GM21526 (cell line): ENCODE measurements around the gene SAE1.
A peak's percentile ranks its signal among the peaks of the same experiment; 100 is the strongest.

ENCODE experiments used
- ATAC-seq: cut with Tn5 transposase; IDR thresholded peaks from one replicate; pipeline ENCODE4 v1.9.1; 2021; ENCODE audit warnings: moderate library complexity; ENCODE audit not compliant: unreplicated experiment, low FRiP score

The SAE1 gene

DNA sequence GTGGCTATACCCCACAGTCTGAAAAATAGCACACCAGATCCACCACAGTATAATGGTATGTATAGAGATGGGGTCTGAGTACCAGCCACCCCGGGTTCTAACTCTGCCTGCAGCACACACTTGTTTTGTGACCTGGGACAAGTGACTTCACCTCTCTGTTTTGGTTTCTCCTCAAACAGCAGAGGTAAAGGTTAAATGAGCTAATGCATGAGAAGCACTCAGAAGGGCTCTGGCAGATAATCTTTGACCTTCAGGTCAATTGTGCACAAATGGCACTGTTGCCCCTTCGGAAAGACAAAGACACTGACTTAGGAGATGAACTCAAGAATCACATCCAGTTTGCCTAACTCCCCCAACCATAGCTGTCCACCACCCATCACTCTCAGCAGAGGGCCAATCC is 24.8 kb upstream of the SAE1 start:
- ATAC-seq, result no peak

DNA sequence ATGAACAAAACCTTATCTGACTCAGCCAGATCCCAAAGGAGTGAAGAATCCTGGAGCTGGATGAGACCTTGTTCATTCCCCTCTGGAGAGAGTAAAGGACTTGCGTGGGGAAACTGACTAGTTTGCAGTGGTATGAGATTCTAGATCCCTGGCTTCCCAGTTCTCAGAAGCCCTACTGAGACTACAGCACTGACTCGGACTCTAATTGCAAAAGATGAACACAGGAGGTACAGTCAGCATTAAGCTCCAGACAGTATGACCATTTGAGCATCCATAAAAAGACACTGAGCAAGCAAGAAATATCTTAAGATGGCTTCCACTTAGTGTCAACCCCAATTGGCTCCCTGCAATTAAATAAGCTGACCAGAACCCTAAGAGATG is 23.8 kb upstream of the SAE1 start:
- ATAC-seq, result no peak

DNA sequence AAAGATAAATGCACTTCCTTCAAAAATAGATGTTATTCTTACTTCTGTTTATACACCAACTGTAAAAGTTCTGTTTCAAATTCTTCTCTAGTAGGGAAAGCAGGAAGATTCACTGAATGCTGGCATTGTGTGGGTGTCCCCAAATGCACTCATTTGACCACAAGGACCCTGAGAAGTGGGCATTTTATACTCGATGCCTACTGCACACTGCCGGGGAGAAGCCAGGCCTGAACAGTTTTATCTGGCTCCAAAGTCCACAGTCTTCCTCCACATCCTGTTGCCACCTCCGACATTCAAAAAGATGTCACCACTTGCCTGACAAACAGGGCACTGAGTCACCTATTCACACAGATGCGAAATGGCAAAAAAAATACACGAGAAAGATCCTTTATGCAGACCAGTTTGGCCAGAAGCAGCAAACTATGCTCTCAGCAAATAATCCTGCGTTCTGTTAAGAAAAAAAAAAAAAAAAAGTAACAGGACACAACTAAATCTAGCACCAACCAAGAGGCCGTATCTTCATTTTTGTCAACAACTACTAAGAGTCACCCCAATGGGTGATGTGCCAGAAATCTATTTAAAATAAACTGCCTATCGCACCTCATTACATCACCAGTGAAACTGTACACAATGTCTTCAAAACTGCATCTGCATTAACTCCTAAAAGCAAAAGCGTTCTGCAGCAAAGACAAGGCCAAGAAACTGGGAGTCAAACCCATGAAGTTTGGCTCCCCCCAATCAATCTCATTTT is 23.3 kb upstream of the SAE1 start:
- ATAC-seq, result no peak

DNA sequence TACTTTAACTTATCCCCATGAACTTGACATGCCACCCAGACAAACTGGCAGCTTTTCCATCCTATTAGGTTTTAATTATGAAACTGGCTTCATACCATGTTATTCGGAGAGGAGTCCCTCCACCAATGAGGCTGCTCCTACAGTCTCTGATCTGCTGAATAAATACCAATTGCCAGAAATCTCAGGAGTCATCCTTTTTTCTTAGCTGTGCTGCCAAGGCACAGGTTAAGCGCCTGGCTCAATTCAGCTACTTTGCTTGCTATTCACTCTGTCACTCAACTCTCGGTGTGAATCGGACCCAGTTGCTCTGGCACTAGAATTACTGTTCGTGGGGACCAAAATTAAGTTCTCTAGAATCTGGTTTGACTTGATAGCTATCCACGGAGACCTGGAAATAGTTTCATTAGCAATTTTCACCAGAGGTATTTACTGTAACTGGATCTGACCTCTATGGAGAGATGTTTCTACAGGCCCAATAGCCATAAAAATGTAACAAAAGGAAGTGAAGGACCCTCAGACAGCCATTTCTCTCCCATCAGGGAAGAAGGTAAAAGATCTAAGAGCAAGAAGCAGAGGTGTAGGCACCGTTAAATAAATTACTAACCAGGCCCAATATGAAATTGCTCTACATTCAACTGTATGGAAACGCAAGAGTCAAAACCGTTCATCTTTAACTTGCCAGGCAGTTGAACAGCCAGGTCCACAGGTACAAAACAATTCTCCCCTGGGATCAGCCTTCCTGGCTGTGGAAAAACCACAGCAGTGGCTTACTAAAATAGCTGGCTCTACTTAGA is 22.5 kb upstream of the SAE1 start:
- no peak for ATAC-seq

DNA sequence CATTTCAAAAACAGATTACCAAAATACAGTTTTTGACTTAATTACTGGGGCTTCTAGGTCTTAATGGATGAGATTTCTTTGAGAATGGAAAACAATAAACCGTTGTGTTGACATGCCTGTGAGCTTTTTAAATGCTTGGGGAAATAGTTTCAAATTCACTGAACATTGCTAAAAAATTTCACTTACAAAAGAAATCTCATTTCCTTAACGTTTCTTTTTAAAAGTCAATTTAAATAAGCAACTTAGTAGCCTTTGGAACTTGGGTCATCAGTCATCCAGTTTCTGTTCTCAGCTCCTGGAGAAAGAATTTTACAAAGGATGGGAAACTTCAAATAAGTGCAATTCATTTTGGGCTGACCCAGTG is 21.5 kb upstream of the SAE1 start:
- ATAC-seq, result no peak

DNA sequence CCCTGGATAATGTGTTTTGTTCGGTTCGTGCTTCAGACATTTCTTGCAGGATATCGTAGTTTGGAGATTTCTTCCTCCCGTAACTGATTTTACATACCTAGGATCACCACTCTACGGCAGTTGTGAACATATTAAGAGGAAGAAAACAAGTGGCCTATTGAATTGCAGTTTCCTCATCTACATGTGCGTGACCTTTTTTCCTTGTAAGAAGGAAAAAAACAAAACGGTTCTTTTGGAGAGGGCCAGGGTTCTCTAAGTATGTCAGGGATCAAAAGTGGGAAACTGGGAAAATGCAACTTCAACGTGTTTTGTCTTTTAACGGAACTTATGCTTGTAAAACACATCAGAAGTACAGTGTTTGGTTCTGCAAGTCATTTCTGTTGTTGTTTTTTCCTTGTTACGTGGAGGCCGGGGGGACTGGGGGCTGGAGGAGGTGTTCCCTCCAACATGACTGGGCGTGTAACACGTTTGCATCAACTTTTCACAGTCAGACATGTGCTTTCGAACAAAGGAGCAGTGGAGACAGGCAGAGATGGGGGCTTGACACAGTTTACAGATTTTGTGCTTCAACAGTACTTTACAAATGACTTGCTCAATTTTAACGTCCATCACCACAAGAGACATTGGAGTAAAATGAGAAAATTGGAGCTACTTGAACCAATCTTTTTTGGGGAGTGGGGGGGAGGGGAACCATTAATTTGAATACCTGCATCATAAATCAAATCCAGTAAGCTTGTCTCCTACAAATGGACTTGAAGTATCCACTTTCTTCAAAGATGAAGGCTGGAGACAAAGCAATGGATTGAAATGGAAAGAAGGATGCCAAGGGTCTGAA is 20.9 kb upstream of the SAE1 start:
- no peak for ATAC-seq

DNA sequence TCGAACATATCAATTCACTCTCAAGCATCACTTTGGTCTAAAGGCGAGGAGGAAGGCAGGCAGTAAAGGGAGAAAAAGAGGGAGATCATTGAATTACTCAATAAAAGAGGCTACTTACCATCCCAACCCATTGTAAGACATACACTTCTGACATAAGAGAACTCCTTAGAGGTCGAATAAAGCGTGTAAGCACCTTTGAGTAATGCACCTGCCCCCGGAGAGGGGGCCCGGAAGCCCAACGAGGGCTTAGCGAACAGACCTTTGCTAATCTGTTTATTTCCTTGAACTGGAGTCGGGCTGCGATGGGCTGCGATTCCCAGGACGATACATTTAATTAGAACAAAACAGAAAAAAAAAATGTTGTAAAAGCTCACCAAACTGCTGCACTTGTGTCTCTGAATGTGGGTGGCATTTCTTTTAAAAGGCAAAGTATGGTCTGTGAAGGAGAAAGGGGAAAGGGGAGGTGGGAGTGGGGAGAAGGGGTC is 20.1 kb upstream of the SAE1 start:
- no peak for ATAC-seq

DNA sequence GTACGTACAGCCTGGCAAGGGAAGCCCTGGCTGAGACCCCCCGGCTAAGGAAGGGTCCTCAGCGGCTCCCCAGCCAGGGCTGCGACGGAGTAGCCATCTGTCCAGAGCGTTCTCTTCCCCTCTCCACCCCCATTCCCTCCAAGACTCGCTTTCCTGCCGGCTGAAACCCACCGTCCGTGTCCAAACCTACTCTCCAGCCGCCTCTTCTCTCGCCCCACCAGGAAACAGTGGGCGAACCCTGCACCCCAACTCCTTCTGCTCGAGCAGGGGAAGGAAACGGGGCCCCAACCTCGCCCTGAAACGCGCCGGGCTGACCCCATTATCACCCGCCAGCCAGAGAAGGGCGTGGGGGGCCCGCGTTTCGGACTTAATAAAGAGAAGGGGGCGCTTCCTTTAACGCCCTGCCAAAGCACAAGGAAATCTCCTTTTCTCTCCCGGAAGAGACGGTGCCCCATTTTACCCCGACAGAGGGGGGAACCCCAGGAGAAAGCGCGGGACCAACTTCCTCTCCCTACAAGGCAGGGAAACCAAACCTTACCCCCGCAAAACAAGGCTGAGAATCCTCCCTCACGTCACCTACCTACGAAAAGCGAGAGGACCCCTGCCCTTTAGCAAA is 19.5 kb upstream of the SAE1 start:
- no peak for ATAC-seq

DNA sequence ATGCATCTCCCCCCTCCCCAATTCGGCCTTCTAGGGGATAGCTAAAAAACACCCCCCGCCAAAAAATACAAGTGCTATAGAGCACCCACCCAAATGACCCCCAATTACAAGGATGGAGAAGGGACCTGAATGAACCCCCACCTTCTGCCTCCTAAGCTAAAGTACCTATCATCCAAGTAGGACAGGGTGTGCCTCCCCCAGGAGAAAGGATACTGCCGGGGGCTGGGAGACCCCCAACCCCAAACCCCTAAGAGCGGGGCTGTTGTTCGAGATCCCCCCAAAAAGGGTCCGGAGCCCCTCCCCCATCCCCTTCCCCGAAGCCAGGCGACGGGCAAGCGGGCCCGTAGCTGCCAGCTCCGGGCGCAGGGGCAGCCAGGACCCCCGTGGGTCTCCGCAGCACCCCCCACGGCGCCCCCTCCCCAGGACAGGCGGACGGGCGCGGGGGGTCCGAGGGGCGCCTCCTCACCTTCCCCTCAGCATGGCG is 18.9 kb upstream of the SAE1 start:
- ATAC-seq, result no peak

DNA sequence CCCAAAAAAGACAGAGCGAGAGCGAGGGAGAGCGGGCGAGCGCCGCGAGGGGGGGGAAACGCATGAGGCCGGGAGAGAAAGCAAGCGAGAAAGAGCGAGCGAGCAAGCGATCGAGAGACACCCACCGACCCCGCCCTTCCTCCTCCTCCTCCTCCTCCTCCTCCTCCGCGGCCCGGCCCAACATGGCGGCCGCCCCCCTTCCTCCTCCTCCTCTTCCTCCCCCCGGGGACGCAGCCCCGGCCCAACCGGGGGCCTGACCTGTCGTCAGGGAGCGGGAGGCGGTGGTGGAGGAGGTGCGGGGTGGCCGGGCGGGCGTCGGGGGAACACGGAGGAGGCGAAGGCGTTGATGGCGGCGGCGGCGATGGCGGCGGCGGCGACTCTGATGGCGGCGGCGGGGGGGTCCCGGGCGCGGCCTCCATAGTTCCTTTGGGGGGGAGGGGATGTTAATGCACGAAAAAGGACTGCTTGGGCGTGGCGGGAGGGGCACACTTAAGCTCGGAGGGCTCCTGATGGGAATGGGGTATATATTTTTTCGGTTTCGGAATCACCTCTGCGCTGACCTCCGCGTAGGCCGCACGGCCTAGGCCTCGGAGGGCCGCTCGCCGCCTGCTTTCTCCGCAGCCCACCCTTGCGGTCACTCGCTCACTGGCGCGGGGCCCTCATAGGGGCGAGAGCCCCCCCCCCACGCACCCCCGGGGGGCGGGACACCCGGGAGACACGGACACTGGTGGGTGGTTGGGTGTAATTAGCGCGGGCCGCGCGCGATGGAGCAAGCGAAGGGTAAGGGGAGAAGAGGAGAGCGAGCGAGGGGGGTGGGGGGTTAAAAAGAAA is 18.3 kb upstream of the SAE1 start:
- ATAC-seq, result peak; percentile 20

DNA sequence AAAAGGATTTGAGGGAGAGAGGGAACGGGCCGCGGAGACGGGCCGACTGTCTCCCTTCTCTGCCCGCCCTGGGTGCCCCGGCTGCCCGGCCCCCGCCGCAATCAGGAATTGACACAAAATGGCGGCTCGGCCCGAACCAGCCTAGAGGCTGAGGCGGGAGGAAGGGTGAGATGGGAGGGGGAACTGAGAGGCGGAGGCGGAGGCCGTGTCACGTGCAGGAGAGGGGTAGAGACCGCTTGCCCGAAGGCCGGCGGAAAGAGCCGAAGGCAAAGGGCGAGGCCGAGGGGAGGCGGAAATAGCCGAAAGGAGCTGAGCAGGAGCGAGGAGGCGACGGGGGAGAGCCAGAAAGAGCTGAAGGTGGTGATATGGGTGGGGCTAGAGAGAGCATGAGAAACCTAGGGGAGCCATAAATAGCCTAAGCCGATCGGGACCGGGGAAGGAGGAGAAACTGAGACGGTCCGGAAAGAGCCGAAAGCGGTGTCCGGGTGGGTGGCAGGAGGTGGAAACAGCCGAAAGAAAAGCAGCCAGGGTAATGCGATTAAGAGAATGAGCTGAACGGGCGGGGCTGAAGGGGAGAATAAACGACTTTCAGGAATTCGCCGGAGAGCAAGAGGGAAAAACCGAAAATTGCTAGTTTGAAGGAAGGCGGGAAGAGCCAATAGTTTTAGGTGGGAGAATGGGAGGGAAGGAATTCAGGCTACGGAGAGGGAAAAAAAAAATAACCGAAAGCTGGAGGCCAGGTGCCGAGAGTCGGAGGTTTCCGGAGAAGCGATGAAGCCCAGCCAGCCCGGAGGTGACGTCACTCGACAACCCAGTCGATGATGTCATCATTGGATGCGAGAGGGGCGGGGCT is 17.4 kb upstream of the SAE1 start, which contains the start of gene ZC3H4:
TSS of gene ZC3H4 (minus strand) at position 780 of the 853 bp plus-strand sequence. CDS start 1,192 bp downstream, outside the sequence.
- ATAC-seq, result peak; percentile 68

DNA sequence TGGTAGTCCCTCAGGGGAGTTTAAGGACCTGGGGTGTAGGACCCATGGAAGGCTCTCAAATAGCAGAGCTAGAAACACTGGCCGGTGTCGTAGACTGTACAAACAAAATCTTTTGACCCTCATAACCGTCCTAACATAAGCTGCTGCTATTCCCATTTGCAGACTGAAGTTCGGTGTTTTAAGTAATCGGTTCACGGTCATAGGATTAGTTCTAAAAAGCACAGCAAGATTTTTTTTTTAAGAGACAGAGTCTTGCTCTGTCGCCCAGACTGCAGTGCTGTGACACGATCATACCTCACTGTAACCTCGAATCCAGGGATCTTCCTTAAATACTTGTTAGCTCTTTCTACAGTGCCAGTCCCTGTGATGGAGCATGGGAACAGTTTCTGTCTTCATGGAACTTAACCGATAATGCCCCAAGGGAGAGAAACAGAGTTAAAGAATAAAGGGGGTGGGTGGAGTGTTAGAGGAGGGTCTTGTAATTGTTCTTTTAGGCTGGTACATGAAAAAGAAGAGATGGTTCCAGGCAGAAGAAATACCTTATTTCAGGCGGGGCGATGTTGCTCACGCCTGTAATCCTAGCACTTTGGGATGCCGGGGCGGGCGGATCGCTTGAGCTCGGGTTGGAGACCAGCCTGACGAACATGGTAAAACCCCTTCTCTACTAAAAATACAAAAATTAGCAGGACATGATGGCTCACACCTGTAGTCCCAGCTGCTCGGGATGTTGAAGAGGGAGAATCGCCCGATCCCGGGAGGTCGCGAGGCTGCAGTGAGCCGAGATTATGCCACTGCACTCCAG is 16.6 kb upstream of the SAE1 start:
- ATAC-seq, result no peak

DNA sequence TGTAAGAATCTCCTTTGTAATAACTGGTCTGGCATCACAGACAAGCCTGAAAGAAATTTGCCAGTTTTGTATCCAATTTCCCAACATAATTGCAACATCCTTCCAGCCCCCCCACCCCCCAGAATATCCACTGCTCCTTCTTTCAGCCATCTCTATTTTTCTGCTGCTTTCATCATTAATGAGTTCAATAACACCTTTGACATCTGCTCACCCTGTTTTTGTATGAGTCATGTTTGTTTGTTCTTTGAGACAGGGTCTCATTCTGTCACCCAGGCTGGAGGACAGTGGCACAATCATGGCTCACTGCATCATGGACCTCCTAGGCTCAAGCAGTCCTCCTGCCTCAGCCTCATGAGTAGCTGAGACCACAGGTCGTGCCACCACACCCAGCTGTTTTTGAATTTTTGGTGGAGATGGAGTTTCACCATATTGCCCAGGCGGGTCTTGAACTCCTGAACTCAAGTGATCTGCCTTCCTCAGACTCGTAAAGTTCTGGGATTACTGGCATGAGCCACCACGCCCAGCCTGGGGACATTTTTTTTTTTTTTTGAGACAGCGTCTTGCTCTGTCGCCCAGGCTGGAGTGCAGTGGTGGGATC is 10.1 kb upstream of the SAE1 start:
- ATAC-seq, result no peak

DNA sequence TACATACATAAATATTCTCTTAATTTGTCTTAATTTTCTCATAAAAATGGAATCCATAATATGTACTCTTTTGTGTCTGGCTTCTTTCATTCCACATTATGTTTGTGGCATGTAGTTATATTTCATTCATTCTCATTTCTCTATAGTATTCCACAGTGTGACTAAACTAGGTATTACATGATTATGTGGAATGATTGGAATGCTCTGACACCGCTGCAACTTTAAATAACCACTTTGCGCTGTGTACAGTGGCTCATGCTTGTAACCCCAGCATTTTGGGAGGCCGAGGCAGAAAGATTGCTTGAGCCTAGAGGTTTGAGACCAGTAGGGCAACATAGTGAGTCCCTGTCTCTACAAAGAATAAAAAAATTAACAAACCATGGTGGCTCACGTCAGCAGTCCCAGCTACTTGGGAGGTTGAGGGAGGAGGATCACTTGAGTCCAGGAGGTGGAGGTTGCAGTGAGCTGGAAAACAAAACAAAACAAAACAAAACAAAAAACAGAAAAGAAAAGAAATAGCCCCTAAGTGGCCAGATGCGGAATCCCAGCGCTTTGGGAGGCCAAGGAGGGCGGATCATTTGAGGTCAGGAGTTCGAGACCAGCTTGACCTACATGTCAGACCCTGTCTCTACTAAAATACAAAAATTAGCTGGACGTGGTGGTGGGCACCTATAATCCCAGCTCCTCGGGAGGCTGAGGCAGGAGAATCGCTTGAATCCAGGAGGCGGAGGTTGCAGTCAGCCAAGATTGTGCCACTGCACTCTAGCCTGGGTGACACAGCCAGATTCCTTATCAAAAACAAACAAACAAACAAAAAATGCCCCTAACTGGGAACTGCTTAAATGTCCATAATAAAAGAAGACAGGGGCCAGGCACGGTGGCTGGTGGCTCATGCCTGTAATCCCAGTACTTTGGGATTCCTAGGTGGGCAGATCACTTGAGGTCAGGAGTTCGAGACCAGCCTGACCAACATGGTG is 8.0 kb upstream of the SAE1 start:
- no peak for ATAC-seq

DNA sequence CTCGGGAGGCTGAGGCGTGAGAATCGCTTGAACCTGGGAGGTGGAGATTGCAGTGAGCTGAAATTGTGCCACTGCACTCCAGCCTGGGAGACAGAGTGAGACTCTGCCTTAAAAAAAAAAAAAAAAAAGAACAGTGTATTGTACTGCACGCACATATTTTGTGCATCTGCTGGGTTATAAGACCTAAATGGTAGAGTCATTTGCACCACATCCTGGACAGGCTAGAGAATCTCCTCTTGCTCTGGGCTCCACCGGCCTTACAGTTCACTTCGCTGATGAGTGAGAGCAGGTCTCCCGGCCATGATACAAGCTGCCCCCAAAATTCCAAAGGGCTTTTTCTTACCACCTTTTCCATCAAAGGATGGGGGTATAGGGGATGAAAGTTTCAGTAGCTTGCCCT is 7.2 kb upstream of the SAE1 start:
- no peak for ATAC-seq

DNA sequence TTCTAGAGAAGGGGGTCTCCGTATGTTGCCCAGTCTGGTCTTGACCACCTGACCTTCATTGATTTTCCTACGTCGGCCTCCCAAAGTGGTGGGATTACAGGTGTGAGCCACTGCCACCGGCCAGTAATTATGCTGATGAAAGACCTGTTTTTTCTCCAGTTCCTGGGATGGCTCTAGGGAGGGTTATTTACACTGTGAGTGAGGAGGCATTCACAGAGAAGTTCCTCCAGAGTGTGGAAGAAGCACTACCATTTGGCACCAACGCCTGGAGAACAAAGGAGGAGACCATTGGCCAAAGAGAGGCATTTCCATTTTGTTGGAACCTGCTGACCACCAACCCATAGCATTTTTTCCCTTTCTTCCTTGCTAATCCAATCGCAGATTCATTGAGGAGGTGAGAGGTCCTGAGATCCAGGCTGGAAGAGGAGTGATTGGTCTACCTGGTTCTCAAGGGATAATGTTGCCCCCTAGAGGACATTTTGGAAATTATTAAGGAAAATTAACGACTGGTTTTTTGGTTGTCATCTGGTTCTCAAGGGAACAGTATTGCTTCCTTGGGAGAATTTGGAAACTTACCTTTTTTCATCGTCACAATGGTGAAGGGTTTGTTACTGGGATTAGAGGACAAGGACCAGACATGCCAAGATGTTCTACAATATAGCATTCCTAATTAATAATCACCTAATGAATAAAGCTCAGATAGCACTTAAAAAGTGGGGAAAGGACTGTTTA is 5.5 kb upstream of the SAE1 start:
- no peak for ATAC-seq
